ENCODE results near the gene IRS2. TPM values are rescaled to one million over a fixed set of nuclear protein-coding genes. Genes with fewer than 3 reads are reported as not detected.
A peak's percentile ranks its signal among the peaks of the same experiment; 100 is the strongest.

IRS2 gene
- polyA plus RNA-seq, 1 of the 3 experiments (the other 2 are of a cell fraction) = 7.0 TPM

GRCh38 chr13:109740121-109740520 is 46.3 kb downstream of the IRS2 start:
- H3K4me2 ChIP-seq = no peak overlapping the region
- POLR2A ChIA-PET = no interaction called here
- H3K9me3 ChIP-seq = no peaks in the 10 kb centered on the region
- H3K27ac ChIP-seq (ENCODE audit: low read depth in 2 of 2, low read length in 1 of 2) = no peak overlapping the region
- H3K27me3 ChIP-seq (ENCODE audit: insufficient read depth) = no peaks in the 10 kb centered on the region
- 86% methylated on average over 9 of the region's 9 CpGs for WGBS (ENCODE audit: low lambda C conversion rate)
- CTCF ChIA-PET = no interaction called here
- H3K9me2 ChIP-seq = no peaks in the 10 kb centered on the region
- H3K79me2 ChIP-seq (ENCODE audit: insufficient read depth) = no peaks in the 10 kb centered on the region
- H3K4me3 ChIP-seq (ENCODE audit: low read depth in 2 of 2, low read length in 1 of 2) = no peak overlapping the region
- H3K9ac ChIP-seq = no peak overlapping the region
- no peaks in the 10 kb centered on the region for H3K36me3 ChIP-seq (replicated peaks in 1 of 2; ENCODE audit: control insufficient read depth in 1 of 2, insufficient read depth in 2 of 2, low read length in 1 of 2)
- peaks cover 5% of the 10 kb centered on the region for H3F3A ChIP-seq (replicated peaks; ENCODE audit: insufficient read depth)
- no peak for DNase-seq
- no peak overlapping the region for H2AFZ ChIP-seq (ENCODE audit: low read depth)
- no peaks in the 10 kb centered on the region for H4K20me1 ChIP-seq (ENCODE audit: insufficient read depth)
- TF ChIP-seq TCF12 (IDR thresholded peaks at IDR 0.05) (peak; percentile 32; the same call in 1 of the 2 replicates), NFIC (IDR thresholded peaks at IDR 0.05; ENCODE audit: borderline replicate concordance) (no peak)
- peaks cover 12 to 24% of the 10 kb centered on the region in 2 experiments for H3K4me1 ChIP-seq (ENCODE audit: control insufficient read depth in 1 of 2, insufficient read depth in 2 of 2, low read depth in 1 of 2, low read length in 1 of 2)

DNA sequence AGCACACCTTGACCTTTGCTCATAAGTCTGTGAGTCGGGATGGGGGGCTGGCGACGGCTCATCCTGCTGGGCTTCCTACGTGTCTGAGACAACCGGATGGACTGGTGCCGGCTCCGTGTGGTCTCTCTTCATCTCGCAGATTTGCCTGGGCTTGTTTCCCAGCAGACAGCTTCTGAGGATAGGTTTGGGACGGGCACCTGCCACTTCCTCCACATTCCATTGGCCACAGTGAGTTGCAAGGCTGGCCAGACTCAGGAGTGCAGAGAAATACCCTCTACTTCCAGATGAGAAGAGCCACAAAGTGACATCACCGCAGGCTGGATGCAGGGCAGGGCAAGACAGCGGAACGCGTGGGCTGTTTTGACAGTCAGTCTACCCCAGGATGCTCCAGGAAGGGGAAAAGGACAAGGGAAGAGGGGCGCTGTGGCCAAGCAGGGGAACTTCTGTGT is 48.1 kb downstream of the IRS2 start:
- Histone ChIP-seq H4K20me1 (ENCODE audit: insufficient read depth) (no peaks in the 10 kb centered on the region), H3K27me3 (ENCODE audit: insufficient read depth) (no peaks in the 10 kb centered on the region), H3K4me2 (no peak overlapping the region), H3K4me3 (ENCODE audit: low read depth in 2 of 2, low read length in 1 of 2) (no peak overlapping the region), H3K79me2 (ENCODE audit: insufficient read depth) (no peaks in the 10 kb centered on the region), H3K36me3 (replicated peaks in 1 of 2; ENCODE audit: control insufficient read depth in 1 of 2, insufficient read depth in 2 of 2, low read length in 1 of 2) (no peaks in the 10 kb centered on the region), H3F3A (replicated peaks; ENCODE audit: insufficient read depth) (peaks cover 3% of the 10 kb centered on the region), H3K9me2 (no peaks in the 10 kb centered on the region), H2AFZ (ENCODE audit: low read depth) (no peak overlapping the region), H3K4me1 (ENCODE audit: control insufficient read depth in 1 of 2, insufficient read depth in 2 of 2, low read depth in 1 of 2, low read length in 1 of 2) (peaks cover 1 to 6% of the 10 kb centered on the region in 2 experiments; a peak in 3 of 4 replicates), H3K9me3 (no peaks in the 10 kb centered on the region), H3K9ac (no peak overlapping the region), H3K27ac (ENCODE audit: low read depth in 2 of 2, low read length in 1 of 2) (no peak overlapping the region)
- ChIA-PET CTCF (no interaction called here), POLR2A (no interaction called here)
- DNase-seq = no peak
- 93% methylated on average over 12 of the region's 14 CpGs for WGBS (ENCODE audit: low lambda C conversion rate)
- no peak for TF ChIP-seq TEAD4 (IDR thresholded peaks at IDR 0.05; ENCODE audit: borderline replicate concordance, insufficient read depth)
- TF ChIP-seq MEF2A (IDR thresholded peaks at IDR 0.05; ENCODE audit: borderline replicate concordance, low read depth) = no peak
- TF ChIP-seq, protein P1, sequence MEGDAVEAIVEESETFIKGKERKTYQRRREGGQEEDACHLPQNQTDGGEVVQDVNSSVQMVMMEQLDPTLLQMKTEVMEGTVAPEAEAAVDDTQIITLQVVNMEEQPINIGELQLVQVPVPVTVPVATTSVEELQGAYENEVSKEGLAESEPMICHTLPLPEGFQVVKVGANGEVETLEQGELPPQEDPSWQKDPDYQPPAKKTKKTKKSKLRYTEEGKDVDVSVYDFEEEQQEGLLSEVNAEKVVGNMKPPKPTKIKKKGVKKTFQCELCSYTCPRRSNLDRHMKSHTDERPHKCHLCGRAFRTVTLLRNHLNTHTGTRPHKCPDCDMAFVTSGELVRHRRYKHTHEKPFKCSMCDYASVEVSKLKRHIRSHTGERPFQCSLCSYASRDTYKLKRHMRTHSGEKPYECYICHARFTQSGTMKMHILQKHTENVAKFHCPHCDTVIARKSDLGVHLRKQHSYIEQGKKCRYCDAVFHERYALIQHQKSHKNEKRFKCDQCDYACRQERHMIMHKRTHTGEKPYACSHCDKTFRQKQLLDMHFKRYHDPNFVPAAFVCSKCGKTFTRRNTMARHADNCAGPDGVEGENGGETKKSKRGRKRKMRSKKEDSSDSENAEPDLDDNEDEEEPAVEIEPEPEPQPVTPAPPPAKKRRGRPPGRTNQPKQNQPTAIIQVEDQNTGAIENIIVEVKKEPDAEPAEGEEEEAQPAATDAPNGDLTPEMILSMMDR (IDR thresholded peaks at IDR 0.05) = no peak
- TF ChIP-seq FOXJ3 (CRISPR knock-in tag; IDR thresholded peaks at IDR 0.05) = no peak
- TF ChIP-seq, protein P2, sequence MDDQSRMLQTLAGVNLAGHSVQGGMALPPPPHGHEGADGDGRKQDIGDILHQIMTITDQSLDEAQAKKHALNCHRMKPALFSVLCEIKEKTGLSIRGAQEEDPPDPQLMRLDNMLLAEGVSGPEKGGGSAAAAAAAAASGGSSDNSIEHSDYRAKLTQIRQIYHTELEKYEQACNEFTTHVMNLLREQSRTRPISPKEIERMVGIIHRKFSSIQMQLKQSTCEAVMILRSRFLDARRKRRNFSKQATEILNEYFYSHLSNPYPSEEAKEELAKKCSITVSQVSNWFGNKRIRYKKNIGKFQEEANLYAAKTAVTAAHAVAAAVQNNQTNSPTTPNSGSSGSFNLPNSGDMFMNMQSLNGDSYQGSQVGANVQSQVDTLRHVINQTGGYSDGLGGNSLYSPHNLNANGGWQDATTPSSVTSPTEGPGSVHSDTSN (IDR thresholded peaks at IDR 0.05) = no peak
- TF ChIP-seq, protein P3, sequence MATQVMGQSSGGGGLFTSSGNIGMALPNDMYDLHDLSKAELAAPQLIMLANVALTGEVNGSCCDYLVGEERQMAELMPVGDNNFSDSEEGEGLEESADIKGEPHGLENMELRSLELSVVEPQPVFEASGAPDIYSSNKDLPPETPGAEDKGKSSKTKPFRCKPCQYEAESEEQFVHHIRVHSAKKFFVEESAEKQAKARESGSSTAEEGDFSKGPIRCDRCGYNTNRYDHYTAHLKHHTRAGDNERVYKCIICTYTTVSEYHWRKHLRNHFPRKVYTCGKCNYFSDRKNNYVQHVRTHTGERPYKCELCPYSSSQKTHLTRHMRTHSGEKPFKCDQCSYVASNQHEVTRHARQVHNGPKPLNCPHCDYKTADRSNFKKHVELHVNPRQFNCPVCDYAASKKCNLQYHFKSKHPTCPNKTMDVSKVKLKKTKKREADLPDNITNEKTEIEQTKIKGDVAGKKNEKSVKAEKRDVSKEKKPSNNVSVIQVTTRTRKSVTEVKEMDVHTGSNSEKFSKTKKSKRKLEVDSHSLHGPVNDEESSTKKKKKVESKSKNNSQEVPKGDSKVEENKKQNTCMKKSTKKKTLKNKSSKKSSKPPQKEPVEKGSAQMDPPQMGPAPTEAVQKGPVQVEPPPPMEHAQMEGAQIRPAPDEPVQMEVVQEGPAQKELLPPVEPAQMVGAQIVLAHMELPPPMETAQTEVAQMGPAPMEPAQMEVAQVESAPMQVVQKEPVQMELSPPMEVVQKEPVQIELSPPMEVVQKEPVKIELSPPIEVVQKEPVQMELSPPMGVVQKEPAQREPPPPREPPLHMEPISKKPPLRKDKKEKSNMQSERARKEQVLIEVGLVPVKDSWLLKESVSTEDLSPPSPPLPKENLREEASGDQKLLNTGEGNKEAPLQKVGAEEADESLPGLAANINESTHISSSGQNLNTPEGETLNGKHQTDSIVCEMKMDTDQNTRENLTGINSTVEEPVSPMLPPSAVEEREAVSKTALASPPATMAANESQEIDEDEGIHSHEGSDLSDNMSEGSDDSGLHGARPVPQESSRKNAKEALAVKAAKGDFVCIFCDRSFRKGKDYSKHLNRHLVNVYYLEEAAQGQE (IDR thresholded peaks at IDR 0.05; ENCODE audit: low read depth, low read length) = no peak
- TF ChIP-seq MXI1 (IDR thresholded peaks at IDR 0.05; ENCODE audit: low read depth, low read length) = no peak
- no peak for TF ChIP-seq TCF12 (IDR thresholded peaks at IDR 0.05)
- no peak for TF ChIP-seq NRF1 (IDR thresholded peaks at IDR 0.05; ENCODE audit: low read depth, low read length)
- no peak for TF ChIP-seq YY1 (IDR thresholded peaks at IDR 0.05; ENCODE audit: low read depth)
- TF ChIP-seq TAF1 (IDR thresholded peaks at IDR 0.05; ENCODE audit: borderline replicate concordance, low read depth, low read length) = no peak
- no peak for TF ChIP-seq ZBTB33 (IDR thresholded peaks at IDR 0.05; ENCODE audit: borderline replicate concordance, low read depth)
- TF ChIP-seq, protein P4, sequence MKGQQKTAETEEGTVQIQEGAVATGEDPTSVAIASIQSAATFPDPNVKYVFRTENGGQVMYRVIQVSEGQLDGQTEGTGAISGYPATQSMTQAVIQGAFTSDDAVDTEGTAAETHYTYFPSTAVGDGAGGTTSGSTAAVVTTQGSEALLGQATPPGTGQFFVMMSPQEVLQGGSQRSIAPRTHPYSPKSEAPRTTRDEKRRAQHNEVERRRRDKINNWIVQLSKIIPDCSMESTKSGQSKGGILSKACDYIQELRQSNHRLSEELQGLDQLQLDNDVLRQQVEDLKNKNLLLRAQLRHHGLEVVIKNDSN (IDR thresholded peaks at IDR 0.05; ENCODE audit: borderline replicate concordance, low read depth) = no peak
- no peak for TF ChIP-seq FOXM1 (IDR thresholded peaks at IDR 0.05; ENCODE audit: low read depth)
- TF ChIP-seq, protein P5, sequence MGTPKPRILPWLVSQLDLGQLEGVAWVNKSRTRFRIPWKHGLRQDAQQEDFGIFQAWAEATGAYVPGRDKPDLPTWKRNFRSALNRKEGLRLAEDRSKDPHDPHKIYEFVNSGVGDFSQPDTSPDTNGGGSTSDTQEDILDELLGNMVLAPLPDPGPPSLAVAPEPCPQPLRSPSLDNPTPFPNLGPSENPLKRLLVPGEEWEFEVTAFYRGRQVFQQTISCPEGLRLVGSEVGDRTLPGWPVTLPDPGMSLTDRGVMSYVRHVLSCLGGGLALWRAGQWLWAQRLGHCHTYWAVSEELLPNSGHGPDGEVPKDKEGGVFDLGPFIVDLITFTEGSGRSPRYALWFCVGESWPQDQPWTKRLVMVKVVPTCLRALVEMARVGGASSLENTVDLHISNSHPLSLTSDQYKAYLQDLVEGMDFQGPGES (IDR thresholded peaks at IDR 0.05; ENCODE audit: low read depth, low read length) = no peak
- TF ChIP-seq SIN3A (IDR thresholded peaks at IDR 0.05; ENCODE audit: borderline replicate concordance, low read depth, low read length) = no peak
- TF ChIP-seq POLR2AphosphoS5 (IDR thresholded peaks at IDR 0.05; ENCODE audit: low read depth, low read length) = no peak

Measured in SK-N-SH (cell line).